ENCODE measurements around the gene ULK1.

ULK1 gene

GRCh38 chr12:131909752-131910219, 15.4 kb downstream of the ULK1 start:
- DNase-seq = no peak

DNA sequence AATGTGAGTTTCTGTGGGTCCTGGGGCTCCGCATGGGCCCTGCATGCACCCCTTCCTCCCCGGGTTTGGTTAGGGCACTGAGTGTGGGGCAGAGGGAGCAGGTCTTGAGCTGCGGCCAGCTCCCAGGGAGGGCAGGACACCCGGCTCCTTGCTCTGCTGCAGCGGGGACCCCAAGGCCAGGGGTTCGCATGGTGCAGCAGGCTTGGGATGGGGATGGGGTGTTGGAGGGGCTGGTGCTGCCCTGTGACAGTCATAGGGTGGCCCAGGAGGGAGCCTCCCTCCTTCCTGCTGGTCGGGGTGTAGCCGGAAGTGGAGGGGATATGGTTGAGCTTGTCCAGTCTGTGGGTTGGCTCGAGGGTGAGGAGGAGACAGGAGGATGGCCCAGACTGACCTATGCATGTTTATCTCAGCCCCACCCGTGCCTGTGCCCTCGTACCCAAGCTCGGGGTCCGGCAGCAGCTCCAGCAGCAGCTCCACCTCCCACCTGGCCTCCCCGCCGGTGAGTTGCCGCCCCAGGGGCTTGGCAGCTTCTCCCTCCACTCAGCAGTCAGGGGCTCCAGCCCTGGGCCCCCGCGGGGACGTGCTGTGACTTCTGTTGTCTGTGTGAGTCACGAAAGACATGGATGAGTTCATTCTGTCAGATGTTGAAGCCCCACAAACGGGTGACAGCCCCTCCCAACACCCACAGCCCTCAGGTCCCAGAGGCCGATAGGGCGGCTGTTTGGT, 16.0 kb downstream of the ULK1 start:
- DNase-seq = no peak

DNA sequence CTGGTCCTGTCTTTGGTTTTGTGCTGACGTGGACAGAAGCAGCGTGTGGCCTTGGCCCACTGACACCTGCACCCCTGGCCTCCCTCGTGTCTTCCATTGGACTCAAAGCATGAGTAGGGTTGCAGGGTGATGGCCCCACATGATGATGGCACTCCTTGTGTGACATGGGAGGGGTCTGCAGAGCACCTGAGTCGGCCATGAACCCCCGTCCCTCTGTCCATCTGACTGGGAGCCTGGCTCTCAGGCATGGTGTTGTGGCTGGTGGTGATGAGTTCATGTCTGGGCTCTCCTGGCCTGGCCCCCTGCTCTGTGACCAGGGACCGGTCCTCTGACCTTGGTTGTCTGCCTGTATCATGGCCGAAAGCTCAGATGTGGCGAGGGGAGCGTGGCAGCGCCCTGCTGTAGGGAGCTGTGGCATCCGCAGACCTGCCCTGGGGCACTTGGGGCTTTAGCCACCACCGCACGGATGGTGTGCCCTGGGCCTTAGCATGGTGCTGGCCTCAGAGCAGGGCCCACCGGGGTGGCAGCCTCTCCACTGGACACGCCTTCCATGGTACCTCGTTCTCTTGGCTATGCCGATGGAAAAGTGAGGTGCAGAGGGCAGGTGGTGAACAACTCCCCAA, 16.7 kb downstream of the ULK1 start:
- no peak for DNase-seq

GRCh38 chr12:131911851-131912477, 17.5 kb downstream of the ULK1 start:
- no peak for DNase-seq

DNA sequence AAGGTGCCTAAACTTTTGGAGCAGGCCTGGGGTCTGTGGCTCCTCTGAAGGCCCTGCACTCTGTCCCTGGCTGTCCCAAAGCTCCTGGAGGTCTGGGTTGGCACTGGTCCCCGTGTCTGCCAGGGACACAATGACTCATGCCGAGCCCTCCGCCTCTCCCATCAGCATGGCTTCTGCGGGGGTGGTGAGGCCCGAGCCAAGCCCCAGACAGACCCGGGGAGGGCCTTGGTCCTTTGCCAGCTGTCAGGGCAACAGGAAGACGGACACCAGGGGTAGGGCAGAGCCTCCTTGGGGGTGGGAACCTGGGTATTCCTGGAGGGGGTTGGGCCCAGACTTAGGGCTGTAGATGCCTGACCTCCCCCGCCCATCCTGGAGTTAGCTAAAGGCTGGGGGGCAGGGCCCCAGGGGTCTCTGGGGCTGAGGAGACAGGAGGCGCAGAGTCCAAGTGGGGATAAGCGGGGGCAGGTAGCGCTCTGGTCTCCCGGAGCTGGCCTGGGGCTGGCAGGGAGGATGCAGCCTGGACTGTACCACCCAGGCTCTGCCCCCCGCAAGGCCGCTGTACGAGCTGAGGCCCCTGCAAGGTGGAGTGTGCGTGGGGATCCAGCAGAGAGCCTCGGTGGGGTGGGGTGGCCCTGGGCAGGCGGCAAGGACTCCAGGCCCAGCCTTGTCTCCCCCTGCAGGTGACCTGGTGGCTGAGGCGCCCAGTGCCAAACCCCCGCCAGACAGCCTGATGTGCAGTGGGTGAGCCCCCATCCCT, 18.3 kb downstream of the ULK1 start:
- no peak for DNase-seq

DNA sequence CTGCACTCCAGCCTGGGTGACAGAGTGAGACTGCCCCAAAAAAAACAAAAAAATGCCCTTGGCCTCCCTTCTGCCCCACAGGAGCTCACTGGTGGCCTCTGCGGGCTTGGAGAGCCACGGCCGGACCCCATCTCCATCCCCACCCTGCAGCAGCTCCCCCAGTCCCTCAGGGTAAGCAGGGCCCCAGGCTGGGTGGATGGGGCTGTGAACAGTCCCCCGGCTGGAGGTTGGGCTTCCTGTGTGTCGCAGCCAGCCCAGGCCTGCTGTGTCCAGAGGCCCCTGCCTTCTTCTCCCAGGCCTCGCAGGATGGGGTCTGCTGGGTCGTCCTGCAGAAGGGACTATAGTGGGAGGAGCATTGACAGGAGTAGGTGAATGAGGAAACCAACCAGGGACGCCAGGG, 19.2 kb downstream of the ULK1 start:
- no peak for DNase-seq

- DNase-seq = no peak
Observed at GRCh38 chr12:131914179-131914702, 19.8 kb downstream of the ULK1 start.

GRCh38 chr12:131915000-131915689, 20.7 kb downstream of the ULK1 start:
- no peak for DNase-seq

DNA sequence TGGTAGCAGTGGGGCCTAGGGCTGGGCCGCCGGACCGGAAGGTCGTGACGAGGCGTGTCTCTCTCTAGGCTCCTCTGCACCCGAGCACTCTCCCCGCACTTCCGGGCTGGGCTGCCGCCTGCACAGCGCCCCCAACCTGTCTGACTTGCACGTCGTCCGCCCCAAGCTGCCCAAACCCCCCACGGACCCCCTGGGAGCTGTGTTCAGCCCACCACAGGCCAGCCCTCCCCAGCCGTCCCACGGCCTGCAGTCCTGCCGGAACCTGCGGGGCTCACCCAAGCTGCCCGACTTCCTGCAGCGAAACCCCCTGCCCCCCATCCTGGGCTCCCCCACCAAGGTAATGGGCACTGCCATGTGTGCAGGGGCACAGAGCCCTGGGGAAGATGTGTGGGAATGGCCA, 21.4 kb downstream of the ULK1 start:
- DNase-seq = no peak

DNA sequence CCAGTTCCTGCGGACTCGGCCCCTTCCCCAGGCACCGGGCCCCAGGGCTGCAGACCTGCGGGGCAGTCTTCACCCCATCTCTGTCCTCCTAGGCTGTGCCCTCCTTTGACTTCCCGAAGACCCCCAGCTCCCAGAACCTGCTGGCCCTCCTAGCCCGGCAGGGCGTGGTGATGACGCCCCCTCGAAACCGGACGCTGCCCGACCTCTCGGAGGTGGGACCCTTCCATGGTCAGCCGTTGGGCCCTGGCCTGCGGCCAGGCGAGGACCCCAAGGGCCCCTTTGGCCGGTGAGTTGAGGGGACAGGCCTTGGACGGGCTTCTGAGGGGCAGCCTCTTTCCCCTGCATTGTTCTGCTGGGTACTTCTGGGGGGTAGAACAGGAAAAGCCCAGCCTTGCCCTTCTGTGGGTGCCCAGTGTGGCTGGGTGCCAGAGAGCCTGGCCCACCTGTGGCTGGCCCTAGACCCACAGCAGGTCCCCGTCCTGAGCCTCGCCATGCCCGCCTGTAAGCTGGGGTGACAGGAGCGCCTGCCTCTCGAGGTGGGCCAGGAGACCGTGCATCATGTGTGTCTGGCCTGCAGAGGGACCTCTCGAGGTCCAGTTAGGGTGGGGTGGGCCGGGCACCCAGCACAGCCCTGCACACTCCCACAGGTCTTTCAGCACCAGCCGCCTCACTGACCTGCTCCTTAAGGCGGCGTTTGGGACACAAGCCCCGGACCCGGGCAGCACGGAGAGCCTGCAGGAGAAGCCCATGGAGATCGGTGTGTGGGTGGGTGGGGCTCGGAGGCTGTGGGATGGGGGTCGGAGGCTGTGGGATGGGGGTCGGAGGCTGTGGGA, 22.1 kb downstream of the ULK1 start:
- no peak for DNase-seq

DNA sequence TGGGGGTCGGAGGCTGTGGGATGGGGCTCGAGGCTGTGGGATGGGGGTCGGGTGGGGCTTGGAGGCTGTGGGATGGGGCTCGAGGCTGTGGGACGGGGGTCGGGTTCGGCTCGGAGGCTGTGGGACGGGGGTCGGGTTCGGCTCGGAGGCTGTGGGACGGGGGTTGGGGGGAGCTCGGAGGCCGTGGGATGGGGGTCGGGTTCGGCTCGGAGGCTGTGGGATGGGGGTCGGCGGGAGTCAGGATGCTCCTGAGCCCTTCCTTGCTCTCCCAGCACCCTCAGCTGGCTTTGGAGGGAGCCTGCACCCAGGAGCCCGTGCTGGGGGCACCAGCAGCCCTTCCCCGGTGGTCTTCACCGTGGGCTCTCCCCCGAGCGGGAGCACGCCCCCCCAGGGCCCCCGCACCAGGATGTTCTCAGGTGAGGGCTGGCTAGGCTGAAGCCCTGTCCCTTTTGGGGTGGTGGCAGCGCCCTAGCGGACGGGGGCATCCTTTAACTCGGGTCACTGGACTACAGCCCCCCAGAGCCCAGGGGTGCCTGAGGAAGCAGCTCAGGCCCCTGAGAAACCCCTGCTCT, 22.8 kb downstream of the ULK1 start:
- DNase-seq = no peak

DNA sequence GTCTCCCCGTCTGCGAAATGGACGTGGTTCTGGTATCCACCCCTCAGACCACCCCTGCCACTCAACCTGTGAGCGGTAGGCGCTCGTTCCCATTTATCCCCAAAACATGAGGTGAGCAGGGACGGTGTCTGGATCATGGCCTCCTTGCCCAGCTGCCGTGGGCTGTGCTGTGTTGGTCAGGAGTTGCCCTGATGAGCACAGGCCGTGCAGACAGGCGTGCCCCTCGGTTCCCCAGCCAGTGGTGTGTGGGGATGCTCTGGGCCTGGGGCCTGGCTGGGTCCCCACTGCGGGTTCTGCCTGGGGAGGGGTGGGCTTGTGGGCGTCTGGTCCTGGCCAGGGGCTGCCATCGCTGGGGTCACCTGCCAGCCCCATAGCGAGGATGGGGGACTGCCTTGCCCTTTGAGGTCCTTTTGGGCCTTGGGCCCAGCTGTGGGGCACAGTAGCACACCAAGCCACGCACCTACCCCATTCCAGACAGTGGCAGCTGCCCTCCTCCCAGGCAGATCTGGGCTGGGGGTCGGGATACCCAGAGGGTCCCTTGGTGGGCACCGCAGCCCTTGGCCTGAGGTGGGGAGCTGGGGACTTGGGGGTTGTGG, 23.4 kb downstream of the ULK1 start:
- DNase-seq = no peak

DNA sequence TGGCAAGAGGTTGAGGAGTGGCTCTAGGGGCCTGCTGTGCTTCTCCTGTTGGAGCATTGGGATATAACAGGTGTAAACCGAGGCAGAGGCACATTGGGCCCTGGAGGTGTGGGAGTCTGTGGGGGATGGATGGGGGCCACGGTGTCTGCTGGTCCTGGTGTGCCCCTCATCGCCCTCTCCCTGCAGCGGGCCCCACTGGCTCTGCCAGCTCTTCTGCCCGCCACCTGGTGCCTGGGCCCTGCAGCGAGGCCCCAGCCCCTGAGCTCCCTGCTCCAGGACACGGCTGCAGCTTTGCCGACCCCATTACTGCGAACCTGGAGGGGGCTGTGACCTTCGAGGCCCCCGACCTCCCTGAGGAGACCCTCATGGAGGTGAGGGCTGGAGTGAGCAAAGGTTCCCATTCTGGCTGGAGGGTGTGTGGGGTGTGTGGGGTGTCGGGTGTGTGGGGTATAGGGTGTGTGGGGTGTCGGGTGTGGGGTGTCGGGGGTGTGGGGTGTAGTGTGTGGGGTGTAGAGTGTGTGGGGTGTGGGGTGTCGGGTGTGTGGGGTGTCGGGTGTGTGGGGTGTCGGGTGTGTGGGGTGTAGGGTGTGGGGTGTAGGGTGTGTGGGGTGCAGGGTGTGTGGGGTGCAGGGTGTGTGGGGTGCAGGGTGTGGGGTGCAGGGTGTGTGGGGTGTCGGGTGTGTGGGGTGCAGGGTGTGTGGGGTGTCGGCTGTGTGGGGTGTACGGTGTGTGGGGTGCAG, 24.1 kb downstream of the ULK1 start:
- DNase-seq = no peak

- no peak for DNase-seq
Observed at GRCh38 chr12:131919051-131919347, 24.6 kb downstream of the ULK1 start.

DNA sequence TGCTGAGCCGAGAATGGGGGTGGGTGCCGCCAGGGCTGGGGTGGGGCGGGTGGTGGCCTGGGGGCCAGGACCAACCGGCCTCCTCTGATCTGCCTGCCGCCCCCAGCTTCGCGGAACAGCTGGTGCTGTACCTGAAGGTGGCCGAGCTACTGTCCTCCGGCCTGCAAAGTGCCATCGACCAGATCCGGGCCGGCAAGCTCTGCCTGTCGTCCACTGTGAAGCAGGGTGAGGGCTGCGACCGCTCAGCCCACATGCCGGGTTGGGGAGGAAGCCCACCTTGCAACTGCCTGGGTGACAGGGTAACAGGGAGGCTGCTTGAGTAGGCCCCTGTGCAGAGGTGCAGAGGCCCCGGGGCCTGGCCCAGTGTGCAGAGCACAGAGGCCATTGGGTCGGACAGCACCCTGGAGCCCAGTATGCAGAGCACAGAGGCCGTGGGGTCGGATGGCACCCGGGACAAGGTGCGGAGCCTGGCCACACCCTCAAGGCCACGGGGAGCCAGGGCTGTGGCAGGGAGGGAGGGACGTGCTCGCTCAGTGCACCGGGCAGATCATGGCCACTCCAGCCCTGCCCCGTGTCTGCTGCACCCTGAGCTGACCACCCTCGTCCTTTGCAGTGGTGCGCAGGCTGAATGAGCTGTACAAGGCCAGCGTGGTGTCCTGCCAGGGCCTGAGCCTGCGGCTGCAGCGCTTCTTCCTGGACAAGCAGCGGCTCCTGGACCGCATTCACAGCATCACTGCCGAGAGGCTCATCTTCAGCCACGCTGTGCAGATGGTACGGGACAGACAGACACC, 25.1 kb downstream of the ULK1 start:
- no peak for DNase-seq

- DNase-seq = no peak
Observed at GRCh38 chr12:131920157-131920508, 25.7 kb downstream of the ULK1 start.

- no peak for DNase-seq
Observed at GRCh38 chr12:131920902-131921840, 26.7 kb downstream of the ULK1 start.

All from NCI-H345 (cell line).